NT2/D1 (cell line): Measurements from ENCODE around the gene LDLR.

ENCODE experiments used
- SUZ12 ChIP-seq: IDR thresholded peaks from 2 replicates; pipeline ENCODE4 v1.6.1; 2011; ENCODE audit not compliant: insufficient read length, insufficient read depth; ENCODE audit errors: extremely low read depth
- YY1 ChIP-seq: IDR thresholded peaks from 2 replicates; pipeline ENCODE4 v1.6.1; 2011; ENCODE audit not compliant: insufficient read length, insufficient read depth
- ZNF274 ChIP-seq: IDR thresholded peaks from 2 replicates; pipeline ENCODE4 v1.6.1; 2011; ENCODE audit warnings: mild to moderate bottlenecking, low read depth, low read length

DNA sequence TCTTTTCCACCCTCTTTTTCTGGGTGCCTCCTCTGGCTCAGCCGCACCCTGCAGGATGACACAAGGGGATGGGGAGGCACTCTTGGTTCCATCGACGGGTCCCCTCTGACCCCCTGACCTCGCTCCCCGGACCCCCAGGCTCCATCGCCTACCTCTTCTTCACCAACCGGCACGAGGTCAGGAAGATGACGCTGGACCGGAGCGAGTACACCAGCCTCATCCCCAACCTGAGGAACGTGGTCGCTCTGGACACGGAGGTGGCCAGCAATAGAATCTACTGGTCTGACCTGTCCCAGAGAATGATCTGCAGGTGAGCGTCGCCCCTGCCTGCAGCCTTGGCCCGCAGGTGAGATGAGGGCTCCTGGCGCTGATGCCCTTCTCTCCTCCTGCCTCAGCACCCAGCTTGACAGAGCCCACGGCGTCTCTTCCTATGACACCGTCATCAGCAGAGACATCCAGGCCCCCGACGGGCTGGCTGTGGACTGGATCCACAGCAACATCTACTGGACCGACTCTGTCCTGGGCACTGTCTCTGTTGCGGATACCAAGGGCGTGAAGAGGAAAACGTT is 24.0 kb downstream of the LDLR start:
- TF ChIP-seq YY1 (no peak), ZNF274 (no peak), SUZ12 (no peak)
